HEK293 (cell line): Measurements from ENCODE around the gene YOD1.

Experiments used
- CTCF ChIA-PET: fragments of 350-600 bp; formaldehyde crosslinking; extraction: SDS; loops from one replicate; lab custom pipeline; 2021; ENCODE audit warnings: antibody characterized with exemption; lab: Yijun Ruan, JAX
- POLR2A ChIA-PET: fragments of 300-600 bp; formaldehyde crosslinking; extraction: SDS; loops from one replicate; lab custom pipeline; 2020; ENCODE audit warnings: antibody characterized with exemption, inconsistent platforms; lab: Yijun Ruan, JAX
- H3K27ac ChIP-seq: fragments of 200-500 bp; sonication (Bioruptor generic); 2 replicates; pipeline ENCODE4 v1.5.1; 2014; ENCODE audit warnings: low read depth, low read length, control low read depth, inconsistent platforms; ENCODE audit errors: extremely low read depth
- H3K36me3 ChIP-seq, 2 experiments: fragments of 200-500 bp in 1 of 2; sonication (Bioruptor generic) in 1 of 2; 1 replicate in 1 of 2; 2 replicates in 1 of 2; pipeline ENCODE4 v1.5.1; 2014 to 2017; ENCODE audit warnings: inconsistent platforms in 2 of 2, low read length in 2 of 2; ENCODE audit not compliant: control insufficient read depth in 2 of 2, insufficient read depth in 1 of 2
- H3K4me1 ChIP-seq: fragments of 200-500 bp; sonication (Bioruptor generic); 2 replicates; pipeline ENCODE4 v1.5.1; 2014; ENCODE audit warnings: mild to moderate bottlenecking, low read length, inconsistent platforms; ENCODE audit not compliant: control insufficient read depth, insufficient read depth
- H3K4me3 ChIP-seq: 2 replicates; pipeline ENCODE4 v1.5.1; 2011; ENCODE audit warnings: low read depth, mild to moderate bottlenecking, control low read depth, low read length, moderate library complexity
- H3K9me3 ChIP-seq: fragments of 200-500 bp; sonication (Bioruptor generic); 2 replicates; pipeline ENCODE4 v1.5.1; 2014; ENCODE audit warnings: low read depth, low read length, inconsistent platforms; ENCODE audit not compliant: control insufficient read depth, insufficient read depth
- GFI1B ChIP-seq: fragments of 450-650 bp; formaldehyde crosslinking; IDR thresholded peaks from 2 replicates; pipeline ENCODE4 v1.5.1; 2016; ENCODE audit warnings: missing biosample characterization, missing genetic modification characterization
- HOXA7 ChIP-seq: sonication (generic); formaldehyde crosslinking; IDR thresholded peaks from 2 replicates; pipeline ENCODE4 v1.8.1; 2022; ENCODE audit warnings: missing genetic modification reagents, borderline replicate concordance
- KLF10 ChIP-seq: fragments of 450-650 bp; IDR thresholded peaks from 2 replicates; pipeline ENCODE4 v1.5.1; 2018; ENCODE audit warnings: missing biosample characterization, mild to moderate bottlenecking, missing genetic modification characterization
- ZNF18 ChIP-seq: fragments of 450-650 bp; formaldehyde crosslinking; IDR thresholded peaks from 2 replicates; pipeline ENCODE4 v1.5.1; 2016; ENCODE audit warnings: missing biosample characterization, missing genetic modification characterization
- ZNF221 ChIP-seq: fragments of 450-650 bp; formaldehyde crosslinking; IDR thresholded peaks from 2 replicates; pipeline ENCODE4 v1.5.1; 2017; ENCODE audit warnings: missing biosample characterization, missing genetic modification characterization, borderline replicate concordance
- ZNF280D ChIP-seq: fragments of 450-650 bp; formaldehyde crosslinking; IDR thresholded peaks from 2 replicates; pipeline ENCODE4 v1.5.1; 2016; ENCODE audit warnings: missing biosample characterization, missing genetic modification characterization
- ZNF292 ChIP-seq: fragments of 450-650 bp; formaldehyde crosslinking; IDR thresholded peaks from 2 replicates; pipeline ENCODE4 v1.5.1; 2016; ENCODE audit warnings: low read depth, missing biosample characterization, missing genetic modification characterization, borderline replicate concordance
- ZNF518A ChIP-seq: fragments of 450-650 bp; formaldehyde crosslinking; conservative IDR thresholded peaks from 2 replicates; pipeline ENCODE4 v1.5.1; 2016; ENCODE audit warnings: low read depth, missing biosample characterization, missing genetic modification characterization
- ZNF626 ChIP-seq: fragments of 450-650 bp; sonication (Bioruptor Pico); formaldehyde crosslinking; IDR thresholded peaks from 2 replicates; pipeline ENCODE4 v1.5.1; 2018; ENCODE audit warnings: missing biosample characterization, missing genetic modification characterization, inconsistent platforms
- ZNF692 ChIP-seq: fragments of 450-650 bp; formaldehyde crosslinking; IDR thresholded peaks from 2 replicates; pipeline ENCODE4 v1.5.1; 2016; ENCODE audit warnings: missing biosample characterization, missing genetic modification characterization
- ZNF76 ChIP-seq: fragments of 450-650 bp; formaldehyde crosslinking; IDR thresholded peaks from 2 replicates; pipeline ENCODE4; 2016; ENCODE audit warnings: low read depth, missing biosample characterization, missing genetic modification characterization, borderline replicate concordance
- ZNF776 ChIP-seq: fragments of 450-650 bp; formaldehyde crosslinking; IDR thresholded peaks from 2 replicates; pipeline ENCODE4 v1.5.0; 2017; ENCODE audit warnings: missing biosample characterization, missing genetic modification characterization, borderline replicate concordance
- ZNF777 ChIP-seq: fragments of 450-650 bp; formaldehyde crosslinking; IDR thresholded peaks from 2 replicates; pipeline ENCODE4 v1.5.1; 2017; ENCODE audit warnings: missing biosample characterization, missing genetic modification characterization, borderline replicate concordance
- ZSCAN23 ChIP-seq: fragments of 450-650 bp; formaldehyde crosslinking; IDR thresholded peaks from 2 replicates; pipeline ENCODE4 v1.5.1; 2016; ENCODE audit warnings: missing biosample characterization, missing genetic modification characterization

The YOD1 gene

GRCh38 chr1:207006083-207006482, 44.9 kb downstream of the YOD1 start:
- H3K4me3 ChIP-seq = no peak overlapping the region
- no peaks in the 10 kb centered on the region for H3K36me3 ChIP-seq
- POLR2A ChIA-PET = no interaction called here
- H3K27ac ChIP-seq = no peak overlapping the region
- TF ChIP-seq KLF10 (tag by site-specific recombination) = no peak
- no peak for TF ChIP-seq ZNF221 (tag by site-specific recombination)
- TF ChIP-seq ZSCAN23 (tag by site-specific recombination) = no peak
- TF ChIP-seq ZNF776 = no peak
- TF ChIP-seq ZNF76 = no peak
- TF ChIP-seq ZNF18 (tag by site-specific recombination) = no peak
- no peak for TF ChIP-seq ZNF692 (tag by site-specific recombination)
- no peak for TF ChIP-seq ZNF777 (tag by site-specific recombination)
- no peak for TF ChIP-seq ZNF292 (tag by site-specific recombination)
- no peak for TF ChIP-seq ZNF280D (tag by site-specific recombination)
- TF ChIP-seq ZNF626 (tag by site-specific recombination) = no peak
- TF ChIP-seq ZNF518A (tag by site-specific recombination) = no peak
- no peak for TF ChIP-seq GFI1B (tag by site-specific recombination)
- no peak for TF ChIP-seq HOXA7
- H3K9me3 ChIP-seq = no peaks in the 10 kb centered on the region
- no peaks in the 10 kb centered on the region for H3K4me1 ChIP-seq
- CTCF ChIA-PET = interaction anchor here (0.6 to 2.7 kb wide), 16 partner anchors 8 to 587 kb away, joined by 3 to 16 read pairs (median 5); no protein-coding TSS in a partner anchor
